Measurements from ENCODE around the gene TPRKB. TPM values are rescaled to one million over a fixed set of nuclear protein-coding genes. Genes with fewer than 3 reads are reported as not detected.

The TPRKB gene
- total RNA-seq, 1 donor from 2014 or later = 86.8 TPM

DNA sequence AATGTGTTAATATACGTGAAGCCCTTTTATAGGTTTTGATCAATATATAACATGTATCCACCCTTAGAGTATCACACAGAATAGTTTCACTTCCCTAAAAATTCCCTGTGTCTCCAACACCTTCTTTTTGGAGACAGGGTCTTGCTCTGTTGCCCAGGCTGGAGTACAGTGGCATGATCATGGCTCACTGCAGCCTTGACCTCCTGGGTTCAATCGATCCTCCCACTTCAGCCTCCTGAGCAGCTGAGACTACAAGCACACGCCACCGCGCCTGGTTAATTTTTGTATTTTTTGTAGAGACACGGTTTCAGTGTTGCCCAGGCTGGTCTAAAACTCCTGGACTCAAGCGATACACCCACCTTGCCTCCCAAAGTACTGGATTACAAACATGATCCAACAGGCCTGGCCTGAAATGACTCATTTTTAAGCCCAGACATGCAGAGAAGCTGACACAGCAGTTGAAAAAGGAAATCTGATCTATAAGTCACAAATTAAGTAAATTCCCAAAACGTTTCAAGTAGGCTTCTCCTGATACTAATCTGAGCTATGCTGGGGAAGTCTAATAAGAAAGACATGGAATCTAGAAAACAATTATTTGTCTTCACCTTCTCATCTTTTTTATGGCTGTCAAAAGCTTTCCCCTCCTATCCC, 39.8 kb upstream of the TPRKB start:
- no peaks in the 10 kb centered on the region for H3K27me3 ChIP-seq (ENCODE audit: control insufficient read depth, insufficient read depth, low read length)
- TF ChIP-seq, protein P1, sequence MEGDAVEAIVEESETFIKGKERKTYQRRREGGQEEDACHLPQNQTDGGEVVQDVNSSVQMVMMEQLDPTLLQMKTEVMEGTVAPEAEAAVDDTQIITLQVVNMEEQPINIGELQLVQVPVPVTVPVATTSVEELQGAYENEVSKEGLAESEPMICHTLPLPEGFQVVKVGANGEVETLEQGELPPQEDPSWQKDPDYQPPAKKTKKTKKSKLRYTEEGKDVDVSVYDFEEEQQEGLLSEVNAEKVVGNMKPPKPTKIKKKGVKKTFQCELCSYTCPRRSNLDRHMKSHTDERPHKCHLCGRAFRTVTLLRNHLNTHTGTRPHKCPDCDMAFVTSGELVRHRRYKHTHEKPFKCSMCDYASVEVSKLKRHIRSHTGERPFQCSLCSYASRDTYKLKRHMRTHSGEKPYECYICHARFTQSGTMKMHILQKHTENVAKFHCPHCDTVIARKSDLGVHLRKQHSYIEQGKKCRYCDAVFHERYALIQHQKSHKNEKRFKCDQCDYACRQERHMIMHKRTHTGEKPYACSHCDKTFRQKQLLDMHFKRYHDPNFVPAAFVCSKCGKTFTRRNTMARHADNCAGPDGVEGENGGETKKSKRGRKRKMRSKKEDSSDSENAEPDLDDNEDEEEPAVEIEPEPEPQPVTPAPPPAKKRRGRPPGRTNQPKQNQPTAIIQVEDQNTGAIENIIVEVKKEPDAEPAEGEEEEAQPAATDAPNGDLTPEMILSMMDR (IDR thresholded peaks at IDR 0.05; ENCODE audit: insufficient read depth, low read length, poor library complexity, severe bottlenecking) = no peak
- H3K4me3 ChIP-seq (ENCODE audit: low read depth, low read length) = no peak overlapping the region
- no peaks in the 10 kb centered on the region for H3K36me3 ChIP-seq (ENCODE audit: control insufficient read depth, insufficient read depth, low read length)
- no peak for DNase-seq (ENCODE audit: low read depth)

DNA sequence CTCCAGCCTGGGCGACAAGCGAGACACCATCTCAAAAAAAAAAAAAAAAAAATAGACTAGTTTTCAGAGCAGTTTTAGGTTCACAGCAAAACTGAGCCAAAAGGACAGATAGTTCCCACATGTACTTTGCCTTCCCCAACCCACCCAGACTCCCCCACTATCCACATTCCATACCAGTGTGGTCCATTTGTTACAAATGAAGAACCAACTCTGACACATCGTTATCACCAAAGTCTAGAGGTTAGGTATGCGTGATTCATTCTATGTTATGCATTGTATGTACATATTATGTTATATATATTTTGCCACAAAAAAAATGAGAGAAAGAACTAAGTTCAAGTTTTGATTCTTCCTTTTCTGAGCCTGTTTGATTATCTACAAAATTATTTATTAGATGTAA, 39.2 kb upstream of the TPRKB start:
- DNase-seq (ENCODE audit: low read depth) = no peak
- Histone ChIP-seq H3K27me3 (ENCODE audit: control insufficient read depth, insufficient read depth, low read length) (no peaks in the 10 kb centered on the region), H3K4me3 (ENCODE audit: low read depth, low read length) (no peak overlapping the region), H3K36me3 (ENCODE audit: control insufficient read depth, insufficient read depth, low read length) (no peaks in the 10 kb centered on the region)
- TF ChIP-seq, protein P1 (IDR thresholded peaks at IDR 0.05; ENCODE audit: insufficient read depth, low read length, poor library complexity, severe bottlenecking) = no peak

DNA sequence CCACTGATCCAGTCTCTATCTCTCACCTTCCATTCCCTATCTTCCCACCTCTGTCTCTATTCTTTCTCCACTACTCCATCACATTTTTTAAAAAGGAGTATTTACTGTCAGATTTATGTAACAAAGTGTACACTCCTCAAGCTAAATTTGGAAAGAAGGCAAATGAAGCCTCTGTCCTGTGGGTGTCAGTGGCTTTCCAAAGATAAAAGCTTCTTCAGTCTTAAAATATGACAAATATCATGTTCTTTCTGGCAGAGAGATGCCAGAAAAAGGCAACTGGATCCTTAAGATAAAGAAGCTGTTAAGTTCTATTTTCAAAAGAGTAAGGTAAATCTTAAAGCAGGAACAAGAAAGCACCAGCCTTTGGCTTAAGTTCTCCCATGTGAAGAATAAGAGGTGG, 35.7 kb upstream of the TPRKB start:
- no peaks in the 10 kb centered on the region for H3K27me3 ChIP-seq (ENCODE audit: control insufficient read depth, insufficient read depth, low read length)
- no peak overlapping the region for H3K4me3 ChIP-seq (ENCODE audit: low read depth, low read length)
- TF ChIP-seq, protein P1 (IDR thresholded peaks at IDR 0.05; ENCODE audit: insufficient read depth, low read length, poor library complexity, severe bottlenecking) = no peak
- no peak for DNase-seq (ENCODE audit: low read depth)
- H3K36me3 ChIP-seq (ENCODE audit: control insufficient read depth, insufficient read depth, low read length) = no peaks in the 10 kb centered on the region

DNA sequence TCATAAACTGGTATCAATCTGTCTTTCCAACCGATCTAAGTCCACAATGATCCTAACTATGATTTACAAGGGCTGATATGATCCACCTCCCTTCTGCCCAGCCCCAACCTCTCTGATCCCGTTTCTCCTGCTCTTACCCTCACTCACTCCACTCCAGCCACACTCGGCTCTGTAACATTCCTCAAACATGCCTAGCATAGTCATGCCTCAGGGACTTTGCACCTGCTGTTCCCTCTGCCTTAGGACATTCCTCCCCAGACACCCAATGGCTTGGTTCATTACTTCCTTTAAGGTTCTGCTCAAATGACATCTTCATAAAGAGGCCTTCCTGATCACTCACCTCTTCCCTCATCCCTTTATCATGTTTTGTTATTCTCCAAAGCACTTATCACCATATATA, 33.6 kb upstream of the TPRKB start:
- no peak for DNase-seq (ENCODE audit: low read depth)
- Histone ChIP-seq H3K4me3 (ENCODE audit: low read depth, low read length) (no peak overlapping the region), H3K36me3 (ENCODE audit: control insufficient read depth, insufficient read depth, low read length) (no peaks in the 10 kb centered on the region), H3K27me3 (ENCODE audit: control insufficient read depth, insufficient read depth, low read length) (no peaks in the 10 kb centered on the region)
- TF ChIP-seq, protein P1 (IDR thresholded peaks at IDR 0.05; ENCODE audit: insufficient read depth, low read length, poor library complexity, severe bottlenecking) = no peak

DNA sequence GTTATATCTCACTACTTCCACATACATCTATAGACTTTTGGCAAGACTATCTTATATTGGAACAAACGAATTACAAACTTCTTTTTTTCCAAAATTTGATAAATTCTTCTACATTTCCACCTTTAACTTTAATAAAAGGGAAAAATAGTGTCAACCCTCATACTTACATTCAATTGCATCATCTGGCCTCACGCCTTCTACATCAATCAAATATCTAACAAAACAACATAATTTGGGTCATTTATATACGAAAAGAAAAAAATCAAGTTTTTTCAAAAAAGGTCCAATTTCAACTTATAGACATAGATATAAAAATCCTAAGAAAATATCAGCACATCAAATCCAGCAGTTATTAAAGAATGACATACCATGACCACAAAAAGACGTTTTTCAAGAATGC, 29.8 kb upstream of the TPRKB start:
- Histone ChIP-seq H3K4me3 (ENCODE audit: low read depth, low read length) (no peak overlapping the region), H3K27me3 (ENCODE audit: control insufficient read depth, insufficient read depth, low read length) (no peaks in the 10 kb centered on the region), H3K36me3 (ENCODE audit: control insufficient read depth, insufficient read depth, low read length) (peaks cover 1% of the 10 kb centered on the region)
- TF ChIP-seq, protein P1 (IDR thresholded peaks at IDR 0.05; ENCODE audit: insufficient read depth, low read length, poor library complexity, severe bottlenecking) = no peak
- no peak for DNase-seq (ENCODE audit: low read depth)

DNA sequence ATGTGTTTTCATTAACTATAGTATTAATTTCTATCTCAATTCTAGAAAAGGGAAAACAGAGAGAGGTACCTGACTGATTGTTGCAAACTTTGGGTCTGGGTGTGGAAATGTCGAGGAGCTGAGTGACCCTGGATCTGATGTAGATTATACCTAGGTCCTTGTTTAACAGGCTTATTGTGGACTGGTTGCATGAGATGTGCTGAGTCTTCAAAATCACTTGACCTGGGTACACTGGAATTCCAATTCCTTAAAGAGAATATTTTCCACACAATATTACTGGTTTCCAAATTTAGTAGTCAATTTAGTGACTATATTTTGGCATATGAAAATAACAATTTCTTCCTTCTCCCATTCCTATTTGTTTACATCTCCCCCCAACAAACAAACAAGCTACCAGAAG, 29.2 kb upstream of the TPRKB start:
- DNase-seq (ENCODE audit: low read depth) = no peak
- Histone ChIP-seq H3K27me3 (ENCODE audit: control insufficient read depth, insufficient read depth, low read length) (no peaks in the 10 kb centered on the region), H3K4me3 (ENCODE audit: low read depth, low read length) (no peak overlapping the region), H3K36me3 (ENCODE audit: control insufficient read depth, insufficient read depth, low read length) (peaks cover 1% of the 10 kb centered on the region)
- TF ChIP-seq, protein P1 (IDR thresholded peaks at IDR 0.05; ENCODE audit: insufficient read depth, low read length, poor library complexity, severe bottlenecking) = no peak

Measured in kidney epithelial cell (primary cell).